ENCODE results near the gene SIRPG. TPM values are rescaled to one million over a fixed set of nuclear protein-coding genes. Genes with fewer than 3 reads are reported as not detected.

The SIRPG gene
- total and polyA plus RNA-seq, 11 donors: 0.54 to 2.3 TPM; not detected in 9

GRCh38 chr20:1619861-1620444 is 37.6 kb downstream of the SIRPG start, which contains the start of gene SIRPB1:
Gene SIRPB1, minus strand, starts transcription at chr20:1620009. Its CDS starts 65 bp downstream, at chr20:1619944.
- H3K27ac ChIP-seq: peak within 1 kb of the TSS in 2 of 12 donors; percentile 26 to 88
- WGBS, 4 donors: 62 to 67% (median 63%) methylated on average over 5 of the region's 5 CpGs
- no peaks in the 10 kb centered on the region for H3K36me3 ChIP-seq
- H3K4me3 ChIP-seq: peak within 1 kb of the TSS in 1 of 12 donors; percentile 41
- no peak for DNase-seq
- H3K9me3 ChIP-seq: peaks cover 0 to 11% (median 2%) of the 10 kb centered on the region in 12 donors
- TF ChIP-seq POLR2A (IDR thresholded peaks at IDR 0.05) (no peak), CTCF (IDR thresholded peaks at IDR 0.05) (no peak)
- H3K27me3 ChIP-seq: no peaks in the 10 kb centered on the region
- H3K4me1 ChIP-seq: peaks cover 0 to 67% (median 0%) of the 10 kb centered on the region in 12 donors
- ATAC-seq: peak in 3 of 4 donors; percentile 45 to 56 (median 49)
- intact Hi-C loops (cut with DNase I): loop anchor here in 1 of 10 donors (10.0 kb wide), 1 partner anchor 55 kb away; no protein-coding TSS in a partner anchor

GRCh38 chr20:1618954-1619540 is 38.5 kb downstream of the SIRPG start:
- H3K27me3 ChIP-seq: no peaks in the 10 kb centered on the region
- DNase-seq: no peak
- intact Hi-C loops (cut with DNase I): loop anchor here in 1 of 10 donors (10.0 kb wide), 1 partner anchor 54 kb away; no protein-coding TSS in a partner anchor
- peak in 3 of 4 donors; percentile 33 to 62 (median 49) for ATAC-seq
- H3K36me3 ChIP-seq: no peaks in the 10 kb centered on the region
- peak overlapping the region in 1 of 12 donors; percentile 41 for H3K4me3 ChIP-seq
- peaks cover 0 to 11% (median 2%) of the 10 kb centered on the region in 12 donors for H3K9me3 ChIP-seq
- peak overlapping the region in 1 of 12 donors; percentile 88 for H3K27ac ChIP-seq
- no peak for TF ChIP-seq CTCF (IDR thresholded peaks at IDR 0.05)
- TF ChIP-seq POLR2A (IDR thresholded peaks at IDR 0.05): no peak
- peaks cover 0 to 60% (median 0%) of the 10 kb centered on the region in 12 donors for H3K4me1 ChIP-seq

GRCh38 chr20:1618479-1618878 is 39.1 kb downstream of the SIRPG start:
- peak overlapping the region in 1 of 12 donors; percentile 88 for H3K27ac ChIP-seq
- ATAC-seq: no peak

More at GRCh38 chr20:1618479-1618878, 39.1 kb downstream of the SIRPG start:
- peaks cover 0 to 55% (median 0%) of the 10 kb centered on the region in 12 donors for H3K4me1 ChIP-seq
- H3K36me3 ChIP-seq: no peaks in the 10 kb centered on the region
- no peaks in the 10 kb centered on the region for H3K27me3 ChIP-seq
- no peak for DNase-seq
- TF ChIP-seq POLR2A (IDR thresholded peaks at IDR 0.05) (no peak), CTCF (IDR thresholded peaks at IDR 0.05) (no peak)
- intact Hi-C loops (cut with DNase I): loop anchor here in 1 of 10 donors (10.0 kb wide), 1 partner anchor 54 kb away; no protein-coding TSS in a partner anchor
- peak overlapping the region in 1 of 12 donors; percentile 41 for H3K4me3 ChIP-seq
- peaks cover 0 to 11% (median 2%) of the 10 kb centered on the region in 12 donors for H3K9me3 ChIP-seq

Data from heart left ventricle (tissue), 16 donors.